Immature natural killer cell (primary cell): ENCODE measurements around the gene IGF2BP1. TPM values are rescaled to one million over a fixed set of nuclear protein-coding genes. Genes with fewer than 3 reads are reported as not detected.

Source experiments
- DNase-seq, 3 donors: peaks; one replicate each; pipeline ENCODE4 v3.0.0; 2022; ENCODE audit warnings: mixed read lengths in 1 of 3
- H3K27ac Mint-ChIP-seq, 6 donors: one replicate each; pipeline ENCODE4 v1.8.0; 2020; ENCODE audit warnings: mixed read lengths in 6 of 6, mild to moderate bottlenecking in 5 of 6, inconsistent platforms in 4 of 6, moderate library complexity in 3 of 6
- H3K27me3 Mint-ChIP-seq, 3 donors: one replicate each; pipeline ENCODE4 v1.8.0; 2020 to 2021; ENCODE audit warnings: low read depth in 3 of 3, mild to moderate bottlenecking in 3 of 3, mixed read lengths in 3 of 3, moderate library complexity in 3 of 3, inconsistent platforms in 1 of 3
- H3K36me3 Mint-ChIP-seq, 3 donors: one replicate each; pipeline ENCODE4 v1.8.0; 2020; ENCODE audit warnings: mixed read lengths in 3 of 3, inconsistent platforms in 2 of 3, mild to moderate bottlenecking in 2 of 3
- H3K4me1 Mint-ChIP-seq, 2 donors: one replicate each; pipeline ENCODE4 v1.8.0; 2020; ENCODE audit warnings: inconsistent platforms in 2 of 2, mild to moderate bottlenecking in 2 of 2, mixed read lengths in 2 of 2, moderate library complexity in 1 of 2
- H3K4me3 Mint-ChIP-seq, 5 donors: one replicate each; pipeline ENCODE4 v1.8.0; 2020; ENCODE audit warnings: mild to moderate bottlenecking in 5 of 5, mixed read lengths in 5 of 5, inconsistent platforms in 3 of 5, moderate library complexity in 3 of 5
- H3K9me3 Mint-ChIP-seq, 6 donors: one replicate each; pipeline ENCODE4 v1.8.0; 2020; ENCODE audit warnings: mild to moderate bottlenecking in 6 of 6, mixed read lengths in 6 of 6, inconsistent platforms in 4 of 6, moderate library complexity in 3 of 6
- polyA plus RNA-seq, 3 donors: library from polyadenylated mRNA; unstranded; fragments of 300-500 nt; fragmentation: Illumina TruSeq; gene quantifications; one replicate each; pipeline ENCODE4 v1.2.3, GENCODE V29; 2021

The IGF2BP1 gene
- polyA plus RNA-seq, 3 donors from 2014 or later = not detected

DNA sequence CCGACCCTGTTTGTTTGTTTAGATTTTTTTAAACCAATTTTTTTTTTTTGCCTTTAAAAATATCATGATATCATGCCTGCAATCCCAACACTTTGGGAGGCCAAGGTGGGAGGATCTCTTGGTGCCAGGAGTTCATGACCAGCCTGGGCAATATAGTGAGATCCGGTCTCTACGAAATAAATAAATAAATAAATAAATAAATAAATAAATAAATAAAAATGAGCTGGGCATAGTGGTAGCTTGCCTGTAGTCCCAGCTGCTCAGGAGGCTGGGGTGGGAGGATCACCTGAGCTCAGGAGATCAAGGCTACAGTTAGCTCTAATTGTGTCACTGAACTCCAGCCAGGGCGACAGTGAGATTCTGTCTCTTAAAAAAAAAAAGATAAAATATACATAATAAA is 8.1 kb upstream of the IGF2BP1 start:
- no peaks in the 10 kb centered on the region for H3K36me3 Mint-ChIP-seq
- H3K27ac Mint-ChIP-seq = no peak overlapping the region
- no peak for DNase-seq
- H3K27me3 Mint-ChIP-seq = peaks cover 8 to 31% (median 15%) of the 10 kb centered on the region in 3 donors
- no peaks in the 10 kb centered on the region for H3K4me1 Mint-ChIP-seq
- peaks cover 0 to 2% (median 0%) of the 10 kb centered on the region in 6 donors for H3K9me3 Mint-ChIP-seq
- no peak overlapping the region for H3K4me3 Mint-ChIP-seq

DNA sequence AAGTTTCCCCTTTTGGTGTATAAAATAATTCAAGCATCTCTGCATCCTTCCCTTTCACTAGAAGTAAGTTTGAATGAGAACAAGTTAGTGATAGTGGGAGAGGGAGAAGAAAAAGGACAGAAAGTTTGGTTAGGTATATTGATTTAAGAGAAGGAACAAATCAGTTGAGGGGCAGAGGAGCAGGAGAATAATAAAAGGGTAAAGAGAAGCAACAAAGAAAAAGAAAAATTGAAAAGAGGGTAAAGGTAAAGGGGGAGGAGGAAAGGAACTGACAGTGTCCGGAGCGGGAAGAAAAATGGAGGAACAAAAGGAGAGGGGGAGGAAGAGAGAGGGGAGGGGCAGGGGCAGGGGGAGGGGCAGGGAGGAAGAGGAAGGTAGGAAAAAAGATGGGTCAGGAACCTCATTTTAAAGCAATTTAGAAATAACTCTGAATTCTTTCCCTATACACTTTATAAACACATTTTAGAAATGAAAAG is 6.3 kb upstream of the IGF2BP1 start:
- Mint-ChIP-seq H3K27ac (no peak overlapping the region), H3K9me3 (no peaks in the 10 kb centered on the region), H3K36me3 (no peaks in the 10 kb centered on the region), H3K4me1 (peaks cover 6 to 10% of the 10 kb centered on the region in 2 donors), H3K4me3 (no peak overlapping the region), H3K27me3 (peaks cover 7 to 43% (median 20%) of the 10 kb centered on the region in 3 donors)
- no peak for DNase-seq

DNA sequence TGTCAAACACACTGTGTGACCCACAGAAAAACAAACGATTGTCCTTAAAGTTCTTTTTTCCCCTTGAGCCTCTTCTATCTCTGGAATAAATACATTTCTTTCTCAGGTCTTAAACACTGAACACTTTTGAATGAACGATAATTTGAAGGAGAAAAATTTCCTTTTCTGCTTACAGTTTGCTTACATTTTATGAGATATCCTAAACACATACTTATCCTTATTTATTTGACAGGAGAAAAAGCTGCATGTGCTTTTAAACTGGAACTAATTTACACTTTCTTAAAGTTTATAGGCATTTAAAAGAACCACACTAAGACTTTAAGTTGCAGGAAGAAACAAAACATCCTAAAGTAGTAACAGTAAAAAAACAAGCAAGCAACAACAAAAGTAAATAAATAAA is 4.7 kb upstream of the IGF2BP1 start:
- Mint-ChIP-seq H3K4me1 (peaks cover 19 to 23% of the 10 kb centered on the region in 2 donors), H3K9me3 (no peaks in the 10 kb centered on the region), H3K36me3 (no peaks in the 10 kb centered on the region), H3K27ac (no peak overlapping the region), H3K4me3 (no peak overlapping the region), H3K27me3 (peaks cover 17 to 42% (median 29%) of the 10 kb centered on the region in 3 donors)
- DNase-seq = no peak

DNA sequence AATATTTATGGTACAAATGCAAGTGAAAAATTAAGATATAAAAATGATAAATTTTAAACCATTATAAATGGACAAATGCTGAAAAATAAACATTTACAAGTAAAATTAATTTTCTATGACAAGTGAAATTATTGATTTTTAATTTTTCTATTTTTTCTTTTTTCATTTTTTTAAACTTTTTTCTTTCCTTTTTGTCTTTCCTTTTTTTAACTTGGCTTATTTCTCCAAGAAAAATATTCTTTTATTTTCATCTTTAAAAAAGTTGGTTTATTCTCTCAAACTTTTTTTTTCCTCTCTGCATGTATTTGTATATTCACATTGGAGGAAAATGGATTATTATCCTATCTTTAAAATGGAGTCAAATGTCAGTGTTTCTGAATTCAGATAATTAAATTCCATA is 3.9 kb upstream of the IGF2BP1 start:
- peaks cover 22 to 47% (median 36%) of the 10 kb centered on the region in 3 donors for H3K27me3 Mint-ChIP-seq
- H3K9me3 Mint-ChIP-seq = no peaks in the 10 kb centered on the region
- no peak overlapping the region for H3K27ac Mint-ChIP-seq
- H3K4me1 Mint-ChIP-seq = peaks cover 27 to 29% of the 10 kb centered on the region in 2 donors
- no peak overlapping the region for H3K4me3 Mint-ChIP-seq
- no peak for DNase-seq
- no peaks in the 10 kb centered on the region for H3K36me3 Mint-ChIP-seq

DNA sequence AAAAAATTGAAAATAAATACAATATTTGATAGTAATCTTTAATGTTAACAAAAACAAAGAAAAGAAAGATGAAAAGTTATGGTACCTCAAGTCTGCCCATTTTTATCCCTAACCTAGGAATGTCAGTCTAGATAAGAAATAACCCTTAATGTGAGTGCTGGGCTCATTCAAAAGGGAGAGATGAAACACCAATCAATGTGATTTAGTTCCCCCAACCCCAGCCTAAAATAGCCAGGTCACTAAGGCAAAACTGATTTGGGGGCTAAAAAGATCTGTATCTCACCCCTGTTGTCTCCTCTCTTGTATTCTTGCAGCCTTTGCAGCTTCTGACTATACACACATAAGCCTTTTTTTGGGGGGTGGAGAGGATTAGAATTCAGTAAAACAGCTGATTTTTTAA is 3.2 kb upstream of the IGF2BP1 start:
- Mint-ChIP-seq H3K27ac (no peak overlapping the region), H3K4me3 (no peak overlapping the region), H3K4me1 (peaks cover 32 to 35% of the 10 kb centered on the region in 2 donors), H3K36me3 (no peaks in the 10 kb centered on the region), H3K27me3 (peaks cover 25 to 53% (median 40%) of the 10 kb centered on the region in 3 donors), H3K9me3 (peaks cover 0 to 1% (median 0%) of the 10 kb centered on the region in 6 donors)
- DNase-seq = no peak

DNA sequence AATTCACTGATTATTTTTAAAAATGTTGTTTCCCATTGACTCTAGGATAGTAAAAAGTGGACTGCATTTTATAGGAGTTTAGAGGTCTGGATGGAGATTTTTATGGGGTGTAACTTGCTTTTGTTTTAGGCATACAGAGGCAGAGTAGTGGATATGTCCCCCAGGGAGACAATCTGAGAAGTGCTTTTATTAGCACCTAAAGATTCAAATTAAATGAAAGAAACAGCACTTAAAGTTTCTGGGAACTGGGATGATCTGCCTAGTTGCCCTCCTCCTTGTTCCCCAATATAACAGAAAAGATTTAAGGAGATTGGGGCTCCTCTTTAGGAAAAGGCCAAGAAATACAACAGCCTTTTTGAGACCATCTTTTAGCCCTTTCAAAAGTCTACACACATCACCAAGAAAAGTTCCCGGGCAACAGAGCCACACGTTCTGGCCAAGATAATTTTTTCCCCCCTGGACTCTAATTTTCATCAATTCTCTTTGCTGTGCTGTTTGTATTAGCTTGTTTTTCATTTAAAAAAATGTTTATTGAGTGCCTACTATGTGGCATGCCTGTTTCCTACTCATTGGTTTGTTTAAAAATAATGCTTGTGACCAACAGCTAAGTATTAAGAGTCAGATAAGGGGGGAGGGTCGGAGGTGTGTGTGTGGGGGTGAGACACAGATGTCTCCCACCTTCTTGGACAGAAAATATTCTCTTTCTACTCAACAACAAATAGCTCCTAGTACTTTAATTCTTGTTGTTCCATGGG is 2.5 kb upstream of the IGF2BP1 start:
- H3K27ac Mint-ChIP-seq = no peak overlapping the region
- no peak for DNase-seq

DNA sequence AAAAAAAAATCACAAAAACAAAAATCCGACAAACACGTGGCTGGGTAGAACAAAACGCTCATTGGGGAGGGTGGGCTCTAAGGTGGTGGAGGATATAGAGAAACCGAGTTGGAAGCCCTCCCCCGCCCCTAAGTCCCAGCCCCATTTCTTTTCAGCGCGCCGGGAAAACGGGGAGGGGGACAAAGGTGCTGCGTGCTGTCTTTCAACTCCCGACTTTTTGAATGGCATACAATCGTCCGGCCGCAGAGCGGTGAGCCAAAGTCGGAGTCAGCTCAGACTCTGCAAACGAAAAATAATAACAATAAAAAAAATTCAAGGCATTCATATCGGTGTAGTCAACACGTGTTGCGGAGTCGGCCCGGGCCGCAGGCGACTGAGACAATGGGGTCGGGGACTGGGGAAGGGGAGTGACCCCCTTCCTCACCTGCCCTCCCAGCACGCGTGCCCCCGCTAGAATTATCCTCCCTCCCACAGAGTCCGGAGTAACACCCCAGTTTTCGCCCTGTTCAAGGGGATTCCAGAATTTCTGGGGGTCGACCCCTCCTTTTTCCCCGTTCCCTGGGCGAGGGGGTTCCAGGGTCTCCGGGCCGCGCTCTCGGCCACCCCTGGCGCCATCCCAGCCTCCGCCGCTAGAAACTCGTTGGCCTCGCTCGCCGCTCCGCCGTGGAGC is 1.7 kb upstream of the IGF2BP1 start:
- peaks cover 37 to 62% (median 41%) of the 10 kb centered on the region in 3 donors for H3K27me3 Mint-ChIP-seq
- peaks cover 0 to 1% (median 0%) of the 10 kb centered on the region in 6 donors for H3K9me3 Mint-ChIP-seq
- no peaks in the 10 kb centered on the region for H3K36me3 Mint-ChIP-seq
- H3K27ac Mint-ChIP-seq = no peak overlapping the region
- H3K4me3 Mint-ChIP-seq = peak overlapping the region in 3 of 5 donors; percentile 1 to 59 (median 5)
- peaks cover 32 to 35% of the 10 kb centered on the region in 2 donors for H3K4me1 Mint-ChIP-seq
- DNase-seq = no peak

More for the DNA sequence above, 2.5 kb upstream of the IGF2BP1 start:
- H3K4me3 Mint-ChIP-seq = peak overlapping the region in 3 of 5 donors; percentile 5 to 59 (median 5)
- H3K9me3 Mint-ChIP-seq = peaks cover 0 to 1% (median 0%) of the 10 kb centered on the region in 6 donors
- H3K4me1 Mint-ChIP-seq = peaks cover 32 to 35% of the 10 kb centered on the region in 2 donors
- H3K36me3 Mint-ChIP-seq = no peaks in the 10 kb centered on the region
- H3K27me3 Mint-ChIP-seq = peaks cover 30 to 61% (median 40%) of the 10 kb centered on the region in 3 donors

DNA sequence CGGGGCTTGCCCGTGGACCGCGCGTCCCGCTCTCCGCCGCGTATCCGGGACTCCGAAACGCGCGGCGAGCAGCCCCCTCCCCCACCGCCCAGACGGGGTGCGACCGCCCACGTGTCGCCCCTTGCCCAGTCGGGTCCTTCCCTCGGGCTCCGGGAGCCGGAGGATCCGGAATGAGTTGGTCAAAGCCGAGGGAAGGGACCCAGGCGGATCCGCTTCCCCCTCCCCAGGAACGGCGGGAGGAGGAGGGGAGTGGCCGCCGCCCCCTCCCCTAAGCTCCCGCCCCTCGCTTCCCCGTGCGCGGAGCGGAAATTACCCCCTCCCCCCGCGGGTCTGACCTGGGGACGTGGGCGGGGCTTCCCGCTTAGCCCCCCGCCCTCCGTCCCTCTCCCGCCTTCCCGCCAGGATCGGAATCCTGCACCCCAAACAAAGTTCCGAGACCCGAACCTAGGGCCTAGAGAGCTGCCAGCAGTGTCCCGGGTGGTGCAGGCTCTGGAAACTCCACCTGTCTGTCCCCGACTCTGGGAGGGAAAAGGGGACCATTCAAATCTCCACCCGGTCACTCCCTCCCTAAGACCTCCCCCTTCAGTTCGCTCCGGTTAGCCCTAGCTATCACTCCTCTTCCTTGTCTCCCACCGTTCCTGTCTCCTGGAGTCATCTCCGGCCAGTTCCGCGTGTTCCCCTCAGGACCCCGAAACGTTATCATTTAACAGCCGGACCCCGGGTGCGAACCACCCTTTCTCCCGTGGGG is 1.0 kb upstream of the IGF2BP1 start:
- Mint-ChIP-seq H3K4me1 (peaks cover 32 to 35% of the 10 kb centered on the region in 2 donors), H3K4me3 (peak overlapping the region; percentile 57 to 73 (median 61)), H3K36me3 (no peaks in the 10 kb centered on the region), H3K27ac (no peak overlapping the region), H3K27me3 (peaks cover 42 to 61% (median 45%) of the 10 kb centered on the region in 3 donors), H3K9me3 (peaks cover 0 to 3% (median 0%) of the 10 kb centered on the region in 6 donors)
- no peak for DNase-seq

DNA sequence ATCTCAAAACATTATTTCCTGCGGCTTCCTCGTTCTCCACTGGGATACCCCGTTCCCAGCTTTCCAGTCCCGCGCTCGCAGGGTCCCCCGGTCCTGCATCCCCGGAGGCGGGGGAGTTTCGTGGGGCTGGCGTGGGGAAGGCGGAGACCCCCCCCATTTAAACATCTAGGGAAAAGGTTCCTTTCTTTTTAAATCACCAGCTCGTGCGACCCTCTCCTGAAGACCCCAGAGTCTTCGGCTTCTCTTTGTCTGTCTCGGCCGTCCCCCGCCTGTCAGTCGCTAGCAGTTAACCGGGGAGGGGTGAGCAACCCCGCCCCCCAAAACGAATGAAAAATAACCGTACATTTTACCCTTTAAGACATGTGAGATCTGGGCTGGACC is 473 bp upstream of the IGF2BP1 start:
- Mint-ChIP-seq H3K4me3 (peak overlapping the region; percentile 59 to 73 (median 66)), H3K4me1 (peaks cover 32 to 35% of the 10 kb centered on the region in 2 donors), H3K27ac (no peak overlapping the region), H3K27me3 (peaks cover 43 to 66% (median 51%) of the 10 kb centered on the region in 3 donors), H3K36me3 (no peaks in the 10 kb centered on the region), H3K9me3 (peaks cover 0 to 3% (median 0%) of the 10 kb centered on the region in 6 donors)
- no peak for DNase-seq

DNA sequence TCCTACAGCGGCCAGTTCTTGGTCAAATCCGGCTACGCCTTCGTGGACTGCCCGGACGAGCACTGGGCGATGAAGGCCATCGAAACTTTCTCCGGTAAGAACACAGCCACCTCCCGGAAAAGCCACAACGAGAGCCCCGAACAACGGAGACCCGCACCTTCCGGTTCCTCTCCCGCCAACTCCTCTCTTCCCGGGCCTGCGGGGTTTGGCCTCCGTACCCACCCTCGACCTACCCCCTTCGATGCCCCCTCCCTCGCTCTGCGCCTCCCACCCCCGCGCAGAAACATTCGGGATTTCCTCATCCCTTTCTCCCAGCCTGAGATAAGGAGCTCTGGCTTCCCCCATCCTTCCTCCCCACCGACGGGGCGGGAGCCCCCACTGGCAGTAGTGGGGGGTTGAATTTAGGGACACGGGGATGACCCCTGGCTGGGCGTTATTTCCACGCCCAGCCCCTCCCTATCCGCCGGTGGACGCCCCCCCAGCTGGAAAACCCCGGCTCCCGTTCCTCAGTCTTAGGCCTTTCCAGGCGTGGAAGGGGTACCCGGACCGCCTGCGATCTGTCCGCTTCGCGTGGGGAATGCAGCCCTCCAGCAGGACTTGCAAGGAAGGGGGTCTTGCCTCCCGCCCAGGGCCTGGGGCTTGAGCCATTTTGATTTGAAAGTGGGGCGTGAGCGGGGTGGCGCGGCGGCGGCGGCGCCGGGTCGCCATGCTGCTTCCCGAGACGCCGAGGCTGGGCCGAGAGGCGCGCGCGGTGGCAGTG is 822 bp downstream of the IGF2BP1 start:
- Mint-ChIP-seq H3K4me1 (peaks cover 32 to 35% of the 10 kb centered on the region in 2 donors), H3K4me3 (peak overlapping the region; percentile 55 to 70 (median 68)), H3K36me3 (no peaks in the 10 kb centered on the region), H3K27me3 (peaks cover 45 to 66% (median 49%) of the 10 kb centered on the region in 3 donors), H3K9me3 (peaks cover 0 to 3% (median 0%) of the 10 kb centered on the region in 6 donors), H3K27ac (no peak overlapping the region)
- DNase-seq = no peak

DNA sequence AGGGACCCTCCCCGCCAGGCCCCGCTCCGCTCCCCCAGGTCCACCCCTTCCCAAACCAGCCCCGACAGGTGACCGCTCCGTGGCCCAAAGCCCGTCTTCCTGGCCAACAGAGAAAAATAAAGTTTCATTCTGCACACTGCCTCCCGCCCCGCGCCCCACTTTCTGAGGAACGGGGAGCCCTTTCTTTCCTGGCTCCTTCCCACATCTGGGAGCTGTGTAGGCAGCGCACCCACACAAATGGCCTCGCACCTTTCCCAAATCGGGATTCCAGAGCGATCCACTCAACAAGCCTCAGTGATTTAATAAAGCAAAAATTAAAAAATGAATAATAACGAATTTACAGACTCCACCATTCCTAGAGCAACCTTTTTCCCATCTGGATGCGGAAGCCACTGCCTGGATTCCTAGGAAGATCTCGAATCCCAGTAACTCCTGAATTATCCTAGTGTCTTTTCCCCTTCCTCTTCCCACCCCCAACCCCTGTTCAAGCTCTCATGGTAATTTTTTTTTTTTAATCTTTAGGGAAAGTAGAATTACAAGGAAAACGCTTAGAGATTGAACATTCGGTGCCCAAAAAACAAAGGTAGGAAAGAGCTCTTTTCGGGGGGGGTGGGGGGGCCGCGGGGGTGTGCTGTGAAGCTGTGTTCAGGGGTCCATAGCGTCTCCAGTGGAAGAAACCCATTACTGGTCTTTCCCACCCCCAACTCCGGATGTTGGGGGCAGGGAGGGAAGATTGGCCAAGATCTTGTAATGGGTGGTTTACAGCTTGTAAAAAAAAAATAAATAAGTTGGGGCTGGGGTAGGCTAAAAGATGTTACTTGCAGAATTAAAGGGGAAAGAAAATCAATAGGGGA is 1.6 kb downstream of the IGF2BP1 start:
- Mint-ChIP-seq H3K9me3 (peaks cover 0 to 5% (median 0%) of the 10 kb centered on the region in 6 donors), H3K27me3 (peaks cover 49 to 70% (median 53%) of the 10 kb centered on the region in 3 donors), H3K4me3 (peak overlapping the region; percentile 25 to 70 (median 61)), H3K4me1 (peaks cover 32 to 35% of the 10 kb centered on the region in 2 donors), H3K36me3 (no peaks in the 10 kb centered on the region), H3K27ac (no peak overlapping the region)
- no peak for DNase-seq

DNA sequence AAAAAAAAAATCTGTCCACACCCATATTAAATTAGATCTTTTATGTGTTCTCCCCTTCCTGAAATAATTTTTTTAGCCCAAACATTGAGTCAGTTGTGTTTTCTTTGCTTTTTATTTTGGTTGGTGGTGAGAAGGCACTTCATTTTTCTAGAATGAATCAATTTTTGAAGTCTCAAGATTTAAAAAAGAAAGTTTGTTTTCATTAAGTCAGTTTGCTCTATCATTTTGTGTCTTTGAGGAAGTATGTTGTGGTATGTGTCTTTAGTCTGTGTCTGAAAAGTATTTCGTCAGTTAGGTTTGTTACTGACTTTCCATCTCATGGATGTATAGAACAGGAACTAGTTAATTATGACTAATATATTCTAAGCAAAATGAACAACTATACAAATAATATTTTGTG is 3.8 kb downstream of the IGF2BP1 start:
- DNase-seq = no peak
- Mint-ChIP-seq H3K4me1 (peaks cover 25 to 26% of the 10 kb centered on the region in 2 donors), H3K36me3 (no peaks in the 10 kb centered on the region), H3K9me3 (peaks cover 0 to 5% (median 0%) of the 10 kb centered on the region in 6 donors), H3K27me3 (peaks cover 55 to 70% (median 55%) of the 10 kb centered on the region in 3 donors), H3K4me3 (no peak overlapping the region), H3K27ac (no peak overlapping the region)
